Measurements from ENCODE around the gene PODNL1.

GRCh38 chr19:13965377-13965896 lies 27.2 kb upstream of the PODNL1 start:
- TF ChIP-seq, protein P1, sequence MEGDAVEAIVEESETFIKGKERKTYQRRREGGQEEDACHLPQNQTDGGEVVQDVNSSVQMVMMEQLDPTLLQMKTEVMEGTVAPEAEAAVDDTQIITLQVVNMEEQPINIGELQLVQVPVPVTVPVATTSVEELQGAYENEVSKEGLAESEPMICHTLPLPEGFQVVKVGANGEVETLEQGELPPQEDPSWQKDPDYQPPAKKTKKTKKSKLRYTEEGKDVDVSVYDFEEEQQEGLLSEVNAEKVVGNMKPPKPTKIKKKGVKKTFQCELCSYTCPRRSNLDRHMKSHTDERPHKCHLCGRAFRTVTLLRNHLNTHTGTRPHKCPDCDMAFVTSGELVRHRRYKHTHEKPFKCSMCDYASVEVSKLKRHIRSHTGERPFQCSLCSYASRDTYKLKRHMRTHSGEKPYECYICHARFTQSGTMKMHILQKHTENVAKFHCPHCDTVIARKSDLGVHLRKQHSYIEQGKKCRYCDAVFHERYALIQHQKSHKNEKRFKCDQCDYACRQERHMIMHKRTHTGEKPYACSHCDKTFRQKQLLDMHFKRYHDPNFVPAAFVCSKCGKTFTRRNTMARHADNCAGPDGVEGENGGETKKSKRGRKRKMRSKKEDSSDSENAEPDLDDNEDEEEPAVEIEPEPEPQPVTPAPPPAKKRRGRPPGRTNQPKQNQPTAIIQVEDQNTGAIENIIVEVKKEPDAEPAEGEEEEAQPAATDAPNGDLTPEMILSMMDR (IDR thresholded peaks at IDR 0.05), result no peak
- TF ChIP-seq NR2C2 (CRISPR knock-in tag; IDR thresholded peaks at IDR 0.05), result no peak
